ENCODE results near the gene PRKCB.

PRKCB gene

DNA sequence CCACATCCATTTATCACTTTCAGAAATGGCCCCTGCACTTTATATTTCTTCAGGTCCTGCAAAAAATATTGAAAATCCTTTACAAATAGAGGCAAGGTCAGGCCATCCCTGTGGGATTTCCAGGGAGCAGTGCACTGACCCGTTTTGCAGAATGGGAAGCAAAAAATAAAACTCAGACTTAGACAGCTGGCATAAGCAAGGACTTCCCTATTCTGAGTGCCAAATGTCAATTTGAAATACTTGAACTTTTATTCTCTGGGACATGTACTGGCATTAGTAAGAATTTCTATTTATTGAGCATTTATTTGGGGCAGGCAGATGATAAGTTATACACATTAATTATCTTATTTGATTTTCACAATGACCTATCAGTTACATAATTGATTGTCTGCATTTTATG lies 32.4 kb downstream of the PRKCB start:
- no peak for ATAC-seq (ENCODE audit: low read depth)
- no peaks in the 10 kb centered on the region for H3K36me3 ChIP-seq (ENCODE audit: low read depth)
- no peak for DNase-seq (ENCODE audit: low spot score)
- H3K9me3 ChIP-seq (ENCODE audit: severe bottlenecking) = no peaks in the 10 kb centered on the region
- no peak overlapping the region for H3K27ac ChIP-seq (ENCODE audit: poor library complexity, severe bottlenecking)
- H3K4me1 ChIP-seq (ENCODE audit: insufficient read depth, poor library complexity, severe bottlenecking) = no peaks in the 10 kb centered on the region
- TF ChIP-seq, protein P1, sequence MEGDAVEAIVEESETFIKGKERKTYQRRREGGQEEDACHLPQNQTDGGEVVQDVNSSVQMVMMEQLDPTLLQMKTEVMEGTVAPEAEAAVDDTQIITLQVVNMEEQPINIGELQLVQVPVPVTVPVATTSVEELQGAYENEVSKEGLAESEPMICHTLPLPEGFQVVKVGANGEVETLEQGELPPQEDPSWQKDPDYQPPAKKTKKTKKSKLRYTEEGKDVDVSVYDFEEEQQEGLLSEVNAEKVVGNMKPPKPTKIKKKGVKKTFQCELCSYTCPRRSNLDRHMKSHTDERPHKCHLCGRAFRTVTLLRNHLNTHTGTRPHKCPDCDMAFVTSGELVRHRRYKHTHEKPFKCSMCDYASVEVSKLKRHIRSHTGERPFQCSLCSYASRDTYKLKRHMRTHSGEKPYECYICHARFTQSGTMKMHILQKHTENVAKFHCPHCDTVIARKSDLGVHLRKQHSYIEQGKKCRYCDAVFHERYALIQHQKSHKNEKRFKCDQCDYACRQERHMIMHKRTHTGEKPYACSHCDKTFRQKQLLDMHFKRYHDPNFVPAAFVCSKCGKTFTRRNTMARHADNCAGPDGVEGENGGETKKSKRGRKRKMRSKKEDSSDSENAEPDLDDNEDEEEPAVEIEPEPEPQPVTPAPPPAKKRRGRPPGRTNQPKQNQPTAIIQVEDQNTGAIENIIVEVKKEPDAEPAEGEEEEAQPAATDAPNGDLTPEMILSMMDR (IDR thresholded peaks at IDR 0.05; ENCODE audit: poor library complexity, severe bottlenecking) = no peak
- no peak overlapping the region for H3K4me3 ChIP-seq (ENCODE audit: severe bottlenecking)
- peaks cover 13% of the 10 kb centered on the region for H3K27me3 ChIP-seq (ENCODE audit: insufficient read depth, poor library complexity, severe bottlenecking)

DNA sequence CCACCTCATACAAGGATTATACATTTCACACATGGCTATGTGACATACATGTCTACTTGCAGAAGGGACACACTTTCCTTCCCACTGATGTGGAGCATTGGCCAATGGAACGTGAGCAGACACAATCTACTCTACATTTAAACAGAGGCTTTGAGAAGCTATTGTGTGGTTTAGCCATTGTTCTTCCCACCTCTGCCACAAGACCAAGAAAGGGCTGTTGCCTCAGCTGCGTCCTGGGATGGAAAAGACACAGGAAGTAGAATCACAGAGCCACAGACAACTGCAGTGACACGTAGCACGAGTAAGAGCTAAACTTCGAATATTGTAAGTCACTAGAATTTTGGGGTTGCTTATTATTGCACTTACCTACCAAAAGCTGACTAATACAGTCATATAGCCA lies 33.3 kb downstream of the PRKCB start:
- DNase-seq (ENCODE audit: low spot score) = no peak
- Histone ChIP-seq H3K36me3 (ENCODE audit: low read depth) (no peaks in the 10 kb centered on the region), H3K27me3 (ENCODE audit: insufficient read depth, poor library complexity, severe bottlenecking) (peaks cover 7% of the 10 kb centered on the region), H3K4me3 (ENCODE audit: severe bottlenecking) (no peak overlapping the region), H3K9me3 (ENCODE audit: severe bottlenecking) (no peaks in the 10 kb centered on the region), H3K4me1 (ENCODE audit: insufficient read depth, poor library complexity, severe bottlenecking) (no peaks in the 10 kb centered on the region), H3K27ac (ENCODE audit: poor library complexity, severe bottlenecking) (no peak overlapping the region)
- TF ChIP-seq, protein P1 (IDR thresholded peaks at IDR 0.05; ENCODE audit: poor library complexity, severe bottlenecking) = no peak
- no peak for ATAC-seq (ENCODE audit: low read depth)

- TF ChIP-seq, protein P1 (IDR thresholded peaks at IDR 0.05; ENCODE audit: poor library complexity, severe bottlenecking) = no peak
- Histone ChIP-seq H3K4me1 (ENCODE audit: insufficient read depth, poor library complexity, severe bottlenecking) (no peaks in the 10 kb centered on the region), H3K9me3 (ENCODE audit: severe bottlenecking) (no peaks in the 10 kb centered on the region), H3K4me3 (ENCODE audit: severe bottlenecking) (no peak overlapping the region), H3K27ac (ENCODE audit: poor library complexity, severe bottlenecking) (no peak overlapping the region), H3K27me3 (ENCODE audit: insufficient read depth, poor library complexity, severe bottlenecking) (no peaks in the 10 kb centered on the region), H3K36me3 (ENCODE audit: low read depth) (no peaks in the 10 kb centered on the region)
- ATAC-seq (ENCODE audit: low read depth) (no peak), DNase-seq (ENCODE audit: low spot score) (no peak)
These were observed 36.1 kb downstream of the PRKCB start for GRCh38 chr16:23871924-23872323.

DNA sequence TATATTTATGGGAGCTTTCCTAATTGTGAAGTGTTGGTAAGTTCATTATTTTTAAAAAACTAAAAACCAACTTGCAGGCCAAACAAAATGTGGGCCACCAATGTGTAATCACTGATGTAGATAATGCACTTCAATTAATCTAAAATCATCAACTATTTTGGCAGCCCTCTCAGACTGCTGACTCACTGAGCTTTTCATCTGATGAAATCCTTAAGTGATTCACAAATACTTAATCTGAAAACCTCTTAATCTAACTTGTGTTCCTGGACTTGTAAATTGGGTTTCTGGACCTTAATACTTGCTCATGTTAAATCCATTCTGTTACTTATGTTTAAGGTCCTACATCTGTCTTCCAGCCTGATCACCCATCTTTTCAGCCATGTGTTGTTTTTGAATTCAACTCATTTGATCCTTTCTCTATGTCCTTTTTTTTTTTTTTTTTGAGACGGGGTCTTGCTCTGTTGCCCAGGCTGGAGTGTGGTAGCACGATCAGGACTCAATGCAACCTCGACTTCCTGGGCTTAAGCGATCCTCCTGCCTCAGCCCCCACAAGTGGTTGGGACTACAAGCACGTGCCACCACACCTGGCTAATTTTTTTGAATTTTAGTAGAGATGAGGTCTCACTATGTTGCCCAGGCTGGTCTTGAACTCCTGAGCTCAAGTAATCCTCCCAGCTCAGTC lies 39.0 kb downstream of the PRKCB start:
- no peak for ATAC-seq (ENCODE audit: low read depth)
- Histone ChIP-seq H3K4me3 (ENCODE audit: severe bottlenecking) (no peak overlapping the region), H3K36me3 (ENCODE audit: low read depth) (no peaks in the 10 kb centered on the region), H3K27ac (ENCODE audit: poor library complexity, severe bottlenecking) (no peak overlapping the region), H3K27me3 (ENCODE audit: insufficient read depth, poor library complexity, severe bottlenecking) (no peaks in the 10 kb centered on the region), H3K4me1 (ENCODE audit: insufficient read depth, poor library complexity, severe bottlenecking) (no peaks in the 10 kb centered on the region), H3K9me3 (ENCODE audit: severe bottlenecking) (no peaks in the 10 kb centered on the region)
- DNase-seq (ENCODE audit: low spot score) = no peak
- TF ChIP-seq, protein P1 (IDR thresholded peaks at IDR 0.05; ENCODE audit: poor library complexity, severe bottlenecking) = no peak

DNA sequence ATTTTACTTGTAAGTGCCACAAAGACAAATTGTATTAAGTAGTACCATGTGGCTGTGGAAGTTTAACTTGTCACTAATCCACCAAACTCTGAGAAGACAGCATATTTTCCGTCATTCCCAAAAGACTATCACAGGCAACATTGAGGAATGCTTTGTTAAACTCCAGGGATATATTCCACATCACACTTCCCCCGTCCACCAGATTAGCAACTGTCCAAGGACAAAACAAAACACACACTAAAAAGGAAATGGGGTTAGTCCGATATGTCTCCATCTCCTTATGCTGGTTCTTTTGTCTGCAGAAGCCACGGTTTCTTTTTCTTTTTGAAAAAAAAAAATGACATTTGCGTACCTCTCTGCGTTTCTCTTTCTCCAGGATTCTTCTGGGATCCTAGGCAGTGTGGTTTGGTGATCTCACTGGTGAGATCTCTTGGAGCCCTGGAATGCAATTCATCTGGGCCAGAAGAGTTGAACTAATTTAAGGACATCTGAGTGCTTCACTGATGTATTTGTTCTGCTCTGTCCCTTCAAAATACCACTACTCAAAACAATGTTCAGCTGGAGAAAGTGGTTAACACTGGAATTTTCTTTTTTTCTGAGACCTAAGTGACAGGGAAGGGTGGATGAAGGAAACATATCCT lies 40.6 kb downstream of the PRKCB start:
- Histone ChIP-seq H3K4me3 (ENCODE audit: severe bottlenecking) (no peak overlapping the region), H3K27ac (ENCODE audit: poor library complexity, severe bottlenecking) (no peak overlapping the region), H3K27me3 (ENCODE audit: insufficient read depth, poor library complexity, severe bottlenecking) (no peaks in the 10 kb centered on the region), H3K4me1 (ENCODE audit: insufficient read depth, poor library complexity, severe bottlenecking) (no peaks in the 10 kb centered on the region), H3K36me3 (ENCODE audit: low read depth) (no peaks in the 10 kb centered on the region), H3K9me3 (ENCODE audit: severe bottlenecking) (no peaks in the 10 kb centered on the region)
- TF ChIP-seq, protein P1 (IDR thresholded peaks at IDR 0.05; ENCODE audit: poor library complexity, severe bottlenecking) = no peak
- DNase-seq (ENCODE audit: low spot score) (no peak), ATAC-seq (ENCODE audit: low read depth) (no peak)

All from RWPE2 (cell line).